Body of pancreas (tissue), 4 donors: ENCODE data around the gene VTI1A. TPM values are rescaled to one million over a fixed set of nuclear protein-coding genes. Genes with fewer than 3 reads are reported as not detected.

Experiments
- ATAC-seq: fragments of 150-250 bp; one replicate; pipeline ENCODE4 v1.9.1; 2016
- DNase-seq, 4 donors: peaks; one replicate each; pipeline ENCODE4 v3.0.0-alpha.2; 2019
- H3K27ac ChIP-seq, 4 donors: fragments of 200-600 bp; sonication (generic); 1 replicate in 3 of 4; 2 replicates in 1 of 4; pipeline versions ENCODE4 v1.5.1 to v1.6.1; 2016 to 2019; ENCODE audit warnings: mild to moderate bottlenecking in 1 of 4, mixed read lengths in 1 of 4, moderate library complexity in 1 of 4
- H3K27me3 ChIP-seq, 2 donors: fragments of 200-600 bp; sonication (generic); one replicate each; pipeline ENCODE4 v1.6.0; 2016; ENCODE audit warnings: mild to moderate bottlenecking in 1 of 2
- H3K36me3 ChIP-seq, 2 donors: fragments of 200-600 bp; sonication (generic); replicated peaks in 1 of 2; 2 replicates each; pipeline ENCODE4 v1.5.1; 2016; ENCODE audit warnings: low read depth in 2 of 2; ENCODE audit not compliant: insufficient read depth in 1 of 2
- H3K4me1 ChIP-seq: fragments of 200-600 bp; sonication (generic); one replicate; pipeline ENCODE4 v1.6.0; 2016
- H3K4me3 ChIP-seq, 2 donors: fragments of 200-600 bp; sonication (generic); 1 replicate in 1 of 2; 2 replicates in 1 of 2; pipeline ENCODE4 v1.5.1; 2016 to 2019
- H3K9me3 ChIP-seq, 3 donors: fragments of 200-600 bp; sonication (generic); 1 replicate in 2 of 3; 2 replicates in 1 of 3; pipeline ENCODE4 v1.5.1; 2016
- CTCF ChIP-seq, 7 experiments: fragments of 450-650 bp in 4 of 7; fragments of 200-600 bp in 3 of 7; sonication (generic) in 3 of 7; IDR thresholded peaks; one replicate each; pipeline ENCODE4 v1.5.1; 2016 to 2019; ENCODE audit warnings: antibody characterized with exemption in 7 of 7
- POLR2A ChIP-seq, 3 donors: fragments of 450-650 bp; IDR thresholded peaks; one replicate each; pipeline ENCODE4 v1.6.1; 2016; ENCODE audit warnings: antibody characterized with exemption in 3 of 3, mild to moderate bottlenecking in 2 of 3
- WGBS, 2 donors: methylation state at CpG; one replicate each; pipeline ENCODE4 v1.1.5; 2017; 5-methylcytosine and 5-hydroxymethylcytosine counted together
- intact Hi-C: fragments of 100-400 bp; cut with DNase I; formaldehyde crosslinking; loops from one replicate; pipeline ENCODE4 v1.15.1; 2023
- total RNA-seq, 2 donors: library from RNA; depleted of rRNA; stranded (reverse); fragments of >200 nt; gene quantifications; one replicate each; pipeline ENCODE4 v1.1.0, GENCODE V29; 2016

Gene VTI1A
- total RNA-seq, 2 donors from 2014 or later, result 28.3 to 84.4 TPM

GRCh38 chr10:112562809-112563663, 116.0 kb downstream of the VTI1A start:
- intact Hi-C loops, result loop anchor here (10.0 kb wide), 1 partner anchor 562 kb away; no protein-coding TSS in a partner anchor
- no peaks in the 10 kb centered on the region for H3K9me3 ChIP-seq
- ATAC-seq (no peak), DNase-seq (no peak)
- WGBS, 2 donors, result 80 to 81% methylated on average over 16 of the region's 16 CpGs
- H3K4me1 ChIP-seq, result peaks cover 18% of the 10 kb centered on the region
- no peak for TF ChIP-seq CTCF (IDR thresholded peaks at IDR 0.05)
- no peak for TF ChIP-seq POLR2A (IDR thresholded peaks at IDR 0.05)
- H3K4me3 ChIP-seq, result no peak overlapping the region
- no peaks in the 10 kb centered on the region for H3K27me3 ChIP-seq
- no peaks in the 10 kb centered on the region for H3K36me3 ChIP-seq
- H3K27ac ChIP-seq, result no peak overlapping the region

- H3K27ac ChIP-seq, result peak overlapping the region in 1 of 4 donors; percentile 5
- H3K27me3 ChIP-seq, result no peaks in the 10 kb centered on the region
- no peaks in the 10 kb centered on the region for H3K9me3 ChIP-seq
- no peaks in the 10 kb centered on the region for H3K36me3 ChIP-seq
- peaks cover 18% of the 10 kb centered on the region for H3K4me1 ChIP-seq
- WGBS, 2 donors, result 21 to 30% methylated on average over 2 of the region's 2 CpGs
- H3K4me3 ChIP-seq, result no peak overlapping the region
- no peak for TF ChIP-seq POLR2A (IDR thresholded peaks at IDR 0.05)
- TF ChIP-seq CTCF (IDR thresholded peaks at IDR 0.05), result no peak
- intact Hi-C loops, result loop anchor here (10.0 kb wide), 1 partner anchor 560 kb away; no protein-coding TSS in a partner anchor
- ATAC-seq, result no peak
- DNase-seq, result no peak
Measured at GRCh38 chr10:112564337-112564736, 117.3 kb downstream of the VTI1A start.

- 38 to 39% methylated on average over 4 of the region's 4 CpGs for WGBS, 2 donors
- Histone ChIP-seq H3K27me3 (no peaks in the 10 kb centered on the region), H3K4me3 (no peak overlapping the region), H3K9me3 (no peaks in the 10 kb centered on the region), H3K4me1 (peaks cover 24% of the 10 kb centered on the region), H3K27ac (no peak overlapping the region), H3K36me3 (no peaks in the 10 kb centered on the region)
- peak; percentile 34 to 81 (median 67) for TF ChIP-seq CTCF (IDR thresholded peaks at IDR 0.05)
- no peak for TF ChIP-seq POLR2A (IDR thresholded peaks at IDR 0.05)
- intact Hi-C loops, result loop anchor here (10.0 kb wide), 1 partner anchor 559 kb away; no protein-coding TSS in a partner anchor
- peak; percentile 50 for ATAC-seq
- peak; percentile 41 to 69 (median 50) for DNase-seq
Measured at GRCh38 chr10:112565434-112566053, 118.5 kb downstream of the VTI1A start.

- intact Hi-C loops, result no loop called here
- no peaks in the 10 kb centered on the region for H3K9me3 ChIP-seq
- no peak overlapping the region for H3K4me3 ChIP-seq
- H3K4me1 ChIP-seq, result peaks cover 10% of the 10 kb centered on the region
- H3K27me3 ChIP-seq, result no peaks in the 10 kb centered on the region
- WGBS, 2 donors, result 14 to 22% methylated on average over 3 of the region's 3 CpGs
- no peak for TF ChIP-seq CTCF (IDR thresholded peaks at IDR 0.05)
- no peak for TF ChIP-seq POLR2A (IDR thresholded peaks at IDR 0.05)
- DNase-seq, result no peak
- ATAC-seq, result no peak
- H3K36me3 ChIP-seq, result no peaks in the 10 kb centered on the region
- H3K27ac ChIP-seq, result peak overlapping the region in 2 of 4 donors; percentile 30
Measured at GRCh38 chr10:112570585-112570984, 123.6 kb downstream of the VTI1A start.
